GM21423 (cell line): ENCODE data around the gene HGFAC.

ENCODE experiments used
- ATAC-seq: cut with Tn5 transposase; IDR thresholded peaks from one replicate; pipeline ENCODE4 v1.9.1; 2021; ENCODE audit warnings: mild to moderate bottlenecking, moderate library complexity; ENCODE audit not compliant: unreplicated experiment

Gene HGFAC

GRCh38 chr4:3484057-3484973, 42.5 kb downstream of the HGFAC start:
- no peak for ATAC-seq

GRCh38 chr4:3485011-3485791, 43.4 kb downstream of the HGFAC start:
- ATAC-seq, result no peak

- no peak for ATAC-seq
Measured at GRCh38 chr4:3485886-3486540, 44.2 kb downstream of the HGFAC start.

GRCh38 chr4:3486541-3487540, 45.1 kb downstream of the HGFAC start:
- ATAC-seq, result no peak

GRCh38 chr4:3487861-3488260, 46.1 kb downstream of the HGFAC start:
- ATAC-seq, result no peak

GRCh38 chr4:3488820-3489219, 47.1 kb downstream of the HGFAC start:
- no peak for ATAC-seq

- no peak for ATAC-seq
Measured at GRCh38 chr4:3489451-3489962, 47.7 kb downstream of the HGFAC start.

GRCh38 chr4:3491681-3492405, 50.1 kb downstream of the HGFAC start:
- ATAC-seq, result no peak

- no peak for ATAC-seq
Measured at GRCh38 chr4:3492741-3493719, 51.3 kb downstream of the HGFAC start.

- ATAC-seq, result no peak
Measured at GRCh38 chr4:3493720-3494461, 52.1 kb downstream of the HGFAC start.

- no peak for ATAC-seq
Measured at GRCh38 chr4:3494462-3494871, 52.7 kb downstream of the HGFAC start.

- ATAC-seq, result no peak
Measured at GRCh38 chr4:3495204-3495975, 53.6 kb downstream of the HGFAC start.

- ATAC-seq, result no peak
Measured at GRCh38 chr4:3496021-3496420, 54.3 kb downstream of the HGFAC start.

GRCh38 chr4:3497095-3497494, 55.3 kb downstream of the HGFAC start:
- ATAC-seq, result no peak

GRCh38 chr4:3497523-3498389, 56.0 kb downstream of the HGFAC start:
- no peak for ATAC-seq

GRCh38 chr4:3498407-3498806, 56.6 kb downstream of the HGFAC start:
- ATAC-seq, result no peak
